HG03025 (cell line): ENCODE results near the gene MARCHF3.
"Not testable (repeated sequence)": the region's sequence is repeated elsewhere in the genome, so short reads cannot be mapped to it uniquely, and the experiment has no call there.

ENCODE experiments used
- ATAC-seq: cut with Tn5 transposase; IDR thresholded peaks from one replicate; pipeline ENCODE4 v1.9.1; 2021; ENCODE audit warnings: mild to moderate bottlenecking, moderate library complexity; ENCODE audit not compliant: unreplicated experiment, low FRiP score

The MARCHF3 gene, protein sequence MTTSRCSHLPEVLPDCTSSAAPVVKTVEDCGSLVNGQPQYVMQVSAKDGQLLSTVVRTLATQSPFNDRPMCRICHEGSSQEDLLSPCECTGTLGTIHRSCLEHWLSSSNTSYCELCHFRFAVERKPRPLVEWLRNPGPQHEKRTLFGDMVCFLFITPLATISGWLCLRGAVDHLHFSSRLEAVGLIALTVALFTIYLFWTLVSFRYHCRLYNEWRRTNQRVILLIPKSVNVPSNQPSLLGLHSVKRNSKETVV

DNA sequence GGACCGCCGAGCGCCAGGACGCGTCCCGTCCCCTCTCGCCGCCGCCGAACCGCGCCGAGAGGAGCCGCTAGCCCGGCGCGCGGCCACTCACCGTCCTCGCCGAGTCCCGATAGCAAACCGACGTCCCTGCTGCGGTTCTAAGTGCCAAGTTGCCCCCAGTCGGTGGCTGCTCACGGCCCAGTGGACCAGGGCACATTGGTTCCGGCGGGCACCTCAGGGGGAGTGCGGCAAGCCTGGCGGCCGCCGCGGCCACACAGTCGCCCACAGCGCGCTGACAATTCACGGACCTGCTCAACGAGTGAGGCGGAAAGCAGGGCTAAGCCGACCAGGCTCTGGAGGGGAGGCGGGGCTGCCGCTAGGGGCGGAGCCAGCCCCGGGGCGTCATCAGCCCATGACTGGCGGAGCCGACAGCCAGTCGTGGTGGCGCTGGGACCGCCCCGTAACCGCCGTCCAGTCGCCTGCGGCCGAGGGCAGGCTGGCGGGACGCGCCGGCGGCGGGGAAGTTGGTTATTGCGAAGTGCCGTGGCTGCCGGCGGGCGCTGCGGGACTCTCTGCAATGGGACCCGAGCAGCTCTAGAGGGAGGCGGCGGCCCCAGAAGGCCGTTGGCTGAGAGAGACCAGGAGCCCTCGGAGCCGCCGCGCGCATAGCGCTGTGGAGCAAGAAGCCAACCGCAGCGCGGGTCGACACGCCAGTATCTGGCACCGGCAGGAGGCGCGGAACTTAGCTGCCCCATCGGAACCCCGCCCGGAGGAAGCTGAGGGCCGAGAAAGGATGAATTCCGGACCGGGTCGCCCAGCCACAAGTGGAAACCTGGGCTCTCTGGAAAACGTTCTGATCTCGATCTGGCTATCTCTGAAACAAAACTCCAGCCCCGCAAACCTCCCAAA, at the start of gene MARCHF3:
Gene MARCHF3 (minus strand): TSS at position 300 of the 888 bp plus-strand sequence. CDS start 112,387 bp downstream, outside the sequence.
- ATAC-seq: peak; percentile 95

DNA sequence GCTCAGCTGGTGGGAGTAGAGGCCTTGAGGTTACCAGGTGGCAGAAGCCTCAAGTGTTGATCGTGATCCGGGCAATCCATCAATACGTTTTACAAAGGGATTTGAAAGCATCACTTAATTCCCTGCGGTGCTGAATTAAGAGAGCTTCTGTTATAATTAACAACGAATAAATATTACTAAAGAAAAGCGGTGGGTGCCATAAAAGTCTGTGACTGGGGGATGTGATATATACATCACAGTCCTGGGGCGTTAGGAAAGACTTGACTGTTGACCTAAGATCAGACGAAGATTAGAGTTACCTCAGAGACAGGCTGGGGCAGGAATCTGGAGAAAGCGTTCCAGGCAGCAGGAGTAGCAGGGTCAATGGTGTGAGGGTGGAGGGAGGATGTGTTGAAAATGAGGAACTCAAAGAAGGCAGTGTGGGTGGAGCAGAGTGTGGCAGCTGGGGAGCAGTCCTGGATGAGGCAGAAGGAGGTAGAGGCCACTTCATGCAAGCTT, 49.7 kb upstream of the MARCHF3 start:
- ATAC-seq: no peak

GRCh38 chr5:127077366-127077765, 47.0 kb upstream of the MARCHF3 start:
- no peak for ATAC-seq

- no peak for ATAC-seq
Observed at GRCh38 chr5:127076315-127077129, 46.2 kb upstream of the MARCHF3 start.

DNA sequence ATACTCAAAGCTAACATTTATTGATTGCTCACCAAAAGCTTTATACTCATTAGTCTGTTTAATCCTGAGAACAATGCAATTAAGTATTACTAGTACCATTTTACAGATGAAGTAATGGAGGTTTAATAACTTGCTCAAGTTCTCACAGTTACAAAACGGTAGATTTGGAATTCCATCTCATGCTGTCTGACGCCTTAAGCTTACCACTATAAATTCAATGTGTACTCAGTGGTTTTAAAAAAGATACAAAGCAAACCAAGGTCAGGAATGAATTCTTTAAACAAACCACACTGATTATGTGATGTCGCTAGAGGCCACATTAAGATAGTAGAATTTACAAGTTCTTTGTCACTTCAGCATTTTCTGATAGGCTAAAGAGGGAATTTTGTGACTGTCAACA, 44.1 kb upstream of the MARCHF3 start:
- ATAC-seq: no peak

DNA sequence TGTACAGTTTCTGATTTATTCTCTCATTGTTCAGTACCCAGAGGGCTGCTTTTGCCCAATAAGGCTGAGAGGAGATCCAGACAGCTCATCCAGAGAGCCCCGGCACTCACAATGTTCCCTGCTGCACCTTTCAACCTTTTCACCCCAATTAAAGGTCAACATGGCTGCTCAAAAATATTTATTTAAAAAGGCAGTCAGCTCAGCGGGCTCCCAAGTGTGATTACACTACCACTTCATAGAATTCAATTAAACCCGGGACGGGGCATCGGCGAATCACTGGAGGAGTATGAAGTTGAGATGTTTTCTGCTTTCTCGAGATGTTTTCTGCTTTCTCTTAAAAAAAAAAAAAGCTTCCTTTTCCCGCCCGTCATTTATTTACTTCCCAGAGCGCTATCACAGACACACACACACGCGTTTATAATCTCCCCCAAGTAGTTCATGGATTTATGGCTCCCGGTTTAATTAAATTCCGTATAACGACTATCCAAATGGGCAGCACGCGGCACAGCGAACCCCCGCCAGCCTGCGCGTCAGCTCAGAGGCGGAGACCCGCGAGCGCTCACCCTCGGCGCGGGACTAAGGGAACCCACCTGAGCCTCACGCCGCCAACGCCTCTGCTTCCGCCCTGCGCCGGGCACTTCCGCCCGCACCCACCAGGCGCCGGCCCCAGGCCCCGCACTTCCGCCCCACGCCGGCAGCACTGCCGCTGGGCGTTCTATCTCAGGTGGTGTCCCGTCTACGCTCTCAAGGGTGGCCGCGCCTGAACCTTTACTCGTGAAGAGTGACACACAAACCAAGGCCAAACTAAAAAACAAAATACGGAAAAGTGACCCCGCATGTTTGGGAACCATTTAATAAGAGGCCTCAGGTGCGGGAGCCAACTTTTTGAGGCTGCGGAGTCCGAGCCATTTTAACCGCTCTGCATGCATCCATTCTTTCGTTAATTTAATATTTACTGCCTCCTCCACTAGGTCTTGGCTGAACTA, 42.8 kb upstream of the MARCHF3 start, which contains the start of gene C5orf63:
Gene C5orf63 (minus strand): TSS at position 642 of the 986 bp plus-strand sequence. CDS start 14,507 bp downstream, outside the sequence.
- ATAC-seq: peak; percentile 98

DNA sequence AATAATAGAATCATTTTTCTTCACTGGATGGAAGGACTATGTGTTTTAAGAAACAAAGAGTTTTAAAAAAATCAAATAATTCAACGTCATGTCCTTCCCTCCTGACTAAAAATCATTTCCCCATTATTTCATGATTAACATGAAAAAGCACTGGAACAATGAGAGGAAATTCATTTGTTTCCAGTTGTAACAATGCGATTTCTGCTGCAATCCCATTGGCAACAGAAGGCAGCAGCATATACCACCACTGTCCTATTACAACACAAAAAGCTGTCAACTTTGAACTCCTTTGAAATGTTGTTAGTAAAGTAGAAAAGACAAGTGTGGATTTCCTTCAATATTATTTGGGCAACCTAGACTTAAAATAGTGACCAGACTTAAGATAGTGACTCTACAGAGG, 39.9 kb upstream of the MARCHF3 start:
- no peak for ATAC-seq

DNA sequence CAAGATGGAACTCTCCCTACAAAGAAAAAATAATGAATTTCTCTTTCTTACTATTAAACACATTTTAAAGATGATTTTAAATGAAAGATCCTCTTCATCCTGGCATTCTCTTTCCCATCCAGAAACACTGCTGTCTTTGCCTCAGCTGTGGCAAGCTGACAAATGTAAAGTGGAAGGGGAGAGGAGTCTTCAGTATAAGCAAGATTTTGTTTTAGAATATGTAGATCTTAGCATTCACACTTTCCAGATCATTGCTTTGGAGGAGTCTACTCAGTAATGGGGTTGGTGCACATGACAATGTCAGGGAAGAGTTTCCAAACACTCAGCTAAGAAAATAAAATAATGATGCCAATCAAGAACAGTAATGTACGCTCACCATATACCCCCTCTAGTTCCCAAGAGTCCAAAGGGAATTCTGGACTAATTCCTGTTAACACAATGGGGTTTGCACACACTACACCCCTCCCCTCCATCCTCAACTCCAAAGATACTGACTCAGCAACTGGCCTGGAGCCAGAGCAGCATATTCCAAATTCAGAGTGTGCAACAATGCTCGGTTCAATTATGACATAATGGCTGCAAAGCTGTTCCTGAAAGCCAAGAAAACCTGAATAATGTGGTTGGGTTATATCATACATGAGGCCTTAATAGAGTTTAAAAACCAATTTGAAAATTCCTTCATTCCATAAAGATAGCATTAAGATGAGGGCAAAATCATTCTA, 38.3 kb upstream of the MARCHF3 start:
- ATAC-seq: no peak

- no peak for ATAC-seq
Observed at GRCh38 chr5:127066721-127067120, 36.4 kb upstream of the MARCHF3 start.

DNA sequence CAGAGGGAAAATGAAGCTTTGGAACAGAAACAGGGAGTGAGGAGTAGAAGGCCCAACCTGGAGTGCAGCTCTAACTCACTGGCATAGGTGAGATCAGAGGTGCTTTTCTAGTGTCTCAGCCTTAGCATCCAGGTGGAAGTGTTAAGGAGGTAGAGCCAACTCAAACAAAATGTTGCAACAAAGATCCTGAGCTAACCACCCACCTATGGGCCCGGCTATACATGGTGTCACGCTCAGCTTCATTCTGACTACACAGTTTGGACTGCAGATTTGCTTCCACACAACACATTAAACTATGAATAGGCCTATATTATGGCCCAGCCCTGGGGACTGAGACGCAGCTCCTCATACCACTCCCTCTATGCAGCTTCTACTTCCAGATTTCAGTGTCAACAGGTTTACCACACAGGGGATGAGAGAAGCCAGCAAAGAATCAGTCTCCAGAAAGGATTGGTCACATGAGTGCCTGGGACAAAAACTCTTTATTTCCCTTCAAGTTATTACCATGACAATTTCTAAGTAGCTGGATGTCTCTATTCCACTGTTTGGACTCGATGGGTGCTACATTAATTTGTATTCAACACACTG, 34.0 kb upstream of the MARCHF3 start:
- no peak for ATAC-seq

DNA sequence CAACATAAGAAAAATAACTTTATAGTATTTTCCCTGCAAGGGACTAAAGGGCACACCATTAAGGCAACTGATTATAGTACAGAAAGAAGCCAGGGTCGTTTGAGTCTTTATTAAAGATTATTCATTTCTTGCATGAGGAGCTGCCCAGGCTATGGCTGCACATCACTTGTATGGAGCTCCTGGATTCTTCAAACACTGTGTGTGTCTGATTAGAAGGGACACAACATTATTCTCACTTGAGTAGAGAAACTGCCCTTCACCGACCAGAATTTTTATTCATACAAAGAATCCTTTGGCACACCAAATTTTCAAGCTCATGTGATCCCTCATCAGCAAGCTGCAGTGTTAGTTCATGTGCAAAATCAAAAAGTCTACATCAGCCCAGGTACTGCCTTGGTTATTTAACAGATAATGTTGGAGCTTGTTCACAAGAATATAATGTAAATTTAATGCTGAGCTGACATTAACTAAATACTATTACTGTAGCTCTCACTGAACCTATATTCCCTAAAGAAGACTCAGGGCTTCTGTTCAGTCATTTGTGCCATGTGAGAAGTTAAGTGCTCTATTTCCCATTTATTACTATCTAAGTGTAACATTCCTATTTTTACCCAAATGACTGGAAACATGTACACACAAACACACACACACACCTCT, 33.0 kb upstream of the MARCHF3 start:
- ATAC-seq: no peak

DNA sequence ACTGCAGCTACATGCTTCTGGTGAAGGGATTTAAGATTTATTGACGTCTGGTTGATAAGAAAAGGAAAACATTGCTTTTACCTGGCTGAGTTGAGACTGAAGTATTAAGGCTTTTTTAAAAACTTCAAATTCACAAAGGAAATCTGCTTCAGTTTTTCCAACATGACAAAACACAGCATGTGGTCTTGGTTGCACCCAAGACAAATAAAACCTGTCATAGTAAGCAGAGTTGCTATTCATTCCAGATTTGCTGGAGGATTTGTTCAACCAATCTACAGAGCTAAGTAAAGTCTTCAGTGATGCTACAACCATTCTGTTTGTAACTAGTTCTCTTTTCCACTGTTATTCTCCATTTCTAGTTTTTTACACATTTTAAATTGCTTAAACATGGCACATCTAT, 31.6 kb upstream of the MARCHF3 start:
- ATAC-seq: no peak

DNA sequence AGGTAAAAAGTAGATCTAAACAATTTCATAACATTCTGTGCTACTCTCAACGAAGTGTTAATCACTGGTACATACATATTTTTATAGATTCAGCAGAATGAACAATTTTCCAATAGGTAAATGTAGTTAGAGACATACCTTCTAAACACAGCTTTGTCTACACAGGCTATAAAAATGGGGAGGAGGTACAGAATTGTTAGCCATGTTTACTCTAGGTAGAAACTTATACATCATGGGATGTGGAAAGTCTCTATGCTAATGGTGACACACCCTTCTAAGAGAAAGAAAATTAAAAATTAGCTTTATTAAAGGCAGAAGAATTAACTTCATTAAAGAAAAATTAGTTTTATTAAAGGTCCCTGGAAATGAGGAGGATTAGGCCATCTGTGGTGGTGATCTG, 31.2 kb upstream of the MARCHF3 start:
- no peak for ATAC-seq

DNA sequence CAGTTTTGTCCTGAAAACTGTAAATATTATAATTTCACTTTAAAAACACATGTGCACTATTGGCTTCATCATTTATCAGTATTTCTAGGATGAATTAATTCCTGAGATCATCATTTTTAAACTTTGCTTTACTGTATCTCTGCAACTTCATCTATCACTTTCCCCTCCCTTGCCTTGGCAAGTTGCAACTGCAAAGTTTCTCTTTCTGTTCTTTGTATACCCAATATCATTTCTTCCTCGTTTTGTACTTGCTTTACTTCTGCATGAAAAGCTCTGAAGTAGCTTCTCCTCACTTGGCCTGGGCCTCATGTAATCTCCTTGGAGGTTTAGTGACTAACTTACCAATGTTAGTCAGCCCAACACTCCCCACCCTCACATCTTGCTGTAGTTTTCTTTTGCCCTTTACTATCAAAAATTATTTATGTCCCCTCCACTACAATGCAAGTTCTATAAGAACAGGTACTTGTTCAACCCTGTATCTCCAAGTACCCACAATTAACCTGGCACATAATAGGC, 30.2 kb upstream of the MARCHF3 start:
- ATAC-seq: no peak

DNA sequence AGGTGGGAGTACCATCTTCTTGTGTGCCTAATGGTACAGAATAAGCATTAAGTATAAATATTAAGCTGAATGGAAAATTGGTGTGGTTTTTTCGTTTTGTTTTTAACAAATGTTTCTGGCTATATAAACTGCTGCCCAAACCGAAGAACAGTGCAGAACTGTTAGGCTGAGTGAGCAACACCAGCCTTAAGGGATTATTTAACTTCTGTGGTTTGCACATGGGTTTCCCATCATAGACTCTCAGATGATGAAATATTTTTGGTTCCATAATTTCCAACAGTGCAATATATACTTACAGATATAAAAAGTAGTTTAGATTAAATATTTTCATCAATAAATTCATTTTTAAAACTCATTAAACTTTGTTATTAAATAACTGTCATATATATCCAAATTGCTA, 26.5 kb upstream of the MARCHF3 start:
- no peak for ATAC-seq

GRCh38 chr5:127055880-127056653, 25.7 kb upstream of the MARCHF3 start:
- ATAC-seq: no peak

GRCh38 chr5:127053551-127053950, 23.2 kb upstream of the MARCHF3 start:
- not testable (repeated sequence) for ATAC-seq
